Measurements from ENCODE around the gene SMIM45.

SMIM45 gene

GRCh38 chr22:42001121-42001520, 49.2 kb downstream of the SMIM45 start:
- DNase-seq (ENCODE audit: low read depth in 3 of 3), result no peak

- no peak for DNase-seq (ENCODE audit: low read depth in 3 of 3)
Observed at GRCh38 chr22:42001706-42002105, 49.8 kb downstream of the SMIM45 start.

- no peak for DNase-seq (ENCODE audit: low read depth in 3 of 3)
Observed at GRCh38 chr22:42007922-42008321, 56.0 kb downstream of the SMIM45 start.
